Testis (tissue), 2 donors: ENCODE data around the gene SHANK1.
"Not testable (repeated sequence)": the region's sequence is repeated elsewhere in the genome, so short reads cannot be mapped to it uniquely, and the experiment has no call there.

Experiments
- CTCF ChIP-seq, 3 experiments: fragments of 450-650 bp in 2 of 3; fragments of 200-600 bp in 1 of 3; sonication (generic) in 1 of 3; IDR thresholded peaks; one replicate each; pipeline ENCODE4 v1.5.1; 2016 to 2019; ENCODE audit warnings: antibody characterized with exemption in 3 of 3, mild to moderate bottlenecking in 2 of 3, moderate library complexity in 1 of 3
- POLR2A ChIP-seq: fragments of 450-650 bp; IDR thresholded peaks from one replicate; pipeline ENCODE4 v1.6.1; 2017; ENCODE audit warnings: antibody characterized with exemption, mild to moderate bottlenecking, moderate library complexity

- TF ChIP-seq CTCF (IDR thresholded peaks at IDR 0.05); POLR2A: not testable (repeated sequence)
These were observed 47.1 kb upstream of the SHANK1 start for GRCh38 chr19:50766746-50767145.
